Astrocyte (in vitro differentiated cells and primary cell): ENCODE results near the gene UBE2F. TPM values are rescaled to one million over a fixed set of nuclear protein-coding genes. Genes with fewer than 3 reads are reported as not detected.
A peak's percentile ranks its signal among the peaks of the same experiment; 100 is the strongest.

ENCODE experiments used
- DNase-seq: peaks from one replicate; pipeline ENCODE4 v3.0.0-alpha.2; 2010; ENCODE audit warnings: low read depth
- FAIRE-seq: peaks from 2 replicates; lab custom pipeline; 2011; peaks lifted over from hg19 to GRCh38; lab: Jason Lieb, UNC
- H2AFZ ChIP-seq: 2 replicates; pipeline ENCODE4 v1.6.0; 2012; ENCODE audit warnings: low read depth, low read length, inconsistent platforms
- H3K27ac ChIP-seq: 2 replicates; pipeline ENCODE4 v1.5.1; 2011; ENCODE audit warnings: low read depth, low read length, inconsistent platforms
- H3K27me3 ChIP-seq: 2 replicates; pipeline ENCODE4 v1.6.0; 2011; ENCODE audit warnings: low read length, inconsistent platforms; ENCODE audit not compliant: insufficient read depth
- H3K36me3 ChIP-seq: 2 replicates; pipeline ENCODE4 v1.5.1; 2011; ENCODE audit warnings: low read length, inconsistent platforms; ENCODE audit not compliant: insufficient read depth
- H3K4me1 ChIP-seq: 2 replicates; pipeline ENCODE4 v1.5.1; 2011; ENCODE audit warnings: low read length, inconsistent platforms; ENCODE audit not compliant: insufficient read depth
- H3K4me2 ChIP-seq: 2 replicates; pipeline ENCODE4 v1.6.0; 2012; ENCODE audit warnings: low read length, inconsistent platforms
- H3K4me3 ChIP-seq: 2 replicates; pipeline ENCODE4 v1.5.1; 2011; ENCODE audit warnings: low read depth, mild to moderate bottlenecking, low read length, inconsistent platforms; ENCODE audit not compliant: insufficient read depth
- H3K79me2 ChIP-seq: 2 replicates; pipeline ENCODE4 v1.6.0; 2012; ENCODE audit warnings: mild to moderate bottlenecking, low read length, inconsistent platforms; ENCODE audit not compliant: insufficient read depth
- H3K9ac ChIP-seq: 2 replicates; pipeline ENCODE4 v1.6.0; 2012; ENCODE audit warnings: mild to moderate bottlenecking, low read length, inconsistent platforms
- H3K9me3 ChIP-seq: 2 replicates; pipeline ENCODE4 v1.5.1; 2012; ENCODE audit warnings: low read depth, mild to moderate bottlenecking, low read length, inconsistent platforms; ENCODE audit not compliant: insufficient read depth
- H4K20me1 ChIP-seq: 2 replicates; pipeline ENCODE4 v1.6.0; 2012; ENCODE audit warnings: low read length, inconsistent platforms; ENCODE audit not compliant: insufficient read depth
- H3K27ac Mint-ChIP-seq: one replicate; pipeline ENCODE4 v1.8.0; 2021; ENCODE audit warnings: mild to moderate bottlenecking, mixed read lengths; ENCODE audit not compliant: unreplicated experiment
- H3K27me3 Mint-ChIP-seq: one replicate; pipeline ENCODE4 v1.8.0; 2021; ENCODE audit warnings: low read depth, mixed read lengths; ENCODE audit not compliant: unreplicated experiment
- H3K36me3 Mint-ChIP-seq: one replicate; pipeline ENCODE4 v1.8.0; 2021; ENCODE audit warnings: low read depth, mixed read lengths; ENCODE audit not compliant: unreplicated experiment
- H3K4me1 Mint-ChIP-seq: one replicate; pipeline ENCODE4 v1.8.0; 2021; ENCODE audit warnings: low read depth, mixed read lengths; ENCODE audit not compliant: unreplicated experiment
- H3K4me3 Mint-ChIP-seq: one replicate; pipeline ENCODE4 v1.8.0; 2021; ENCODE audit warnings: mild to moderate bottlenecking, moderate library complexity, mixed read lengths; ENCODE audit not compliant: unreplicated experiment
- H3K9me3 Mint-ChIP-seq: one replicate; pipeline ENCODE4 v1.8.0; 2021; ENCODE audit warnings: mild to moderate bottlenecking, mixed read lengths; ENCODE audit not compliant: unreplicated experiment
- EZH2 ChIP-seq: IDR thresholded peaks from 2 replicates; pipeline ENCODE4 v1.6.1; 2012; ENCODE audit warnings: mild to moderate bottlenecking, low read length, inconsistent platforms; ENCODE audit not compliant: insufficient read depth
- total RNA-seq: library from RNA; stranded (reverse); gene quantifications from 2 replicates; pipeline ENCODE4 v1.2.1, GENCODE V29; 2021
- TF ChIP-seq, protein P1 (sequence below): IDR thresholded peaks from 2 replicates; pipeline ENCODE4 v1.5.1; 2011; ENCODE audit warnings: low read depth, mild to moderate bottlenecking, inconsistent platforms, low read length, moderate library complexity; ENCODE audit not compliant: insufficient read depth

UBE2F gene
- total RNA-seq, 1 donor from 2014 or later, result 67.1 TPM

DNA sequence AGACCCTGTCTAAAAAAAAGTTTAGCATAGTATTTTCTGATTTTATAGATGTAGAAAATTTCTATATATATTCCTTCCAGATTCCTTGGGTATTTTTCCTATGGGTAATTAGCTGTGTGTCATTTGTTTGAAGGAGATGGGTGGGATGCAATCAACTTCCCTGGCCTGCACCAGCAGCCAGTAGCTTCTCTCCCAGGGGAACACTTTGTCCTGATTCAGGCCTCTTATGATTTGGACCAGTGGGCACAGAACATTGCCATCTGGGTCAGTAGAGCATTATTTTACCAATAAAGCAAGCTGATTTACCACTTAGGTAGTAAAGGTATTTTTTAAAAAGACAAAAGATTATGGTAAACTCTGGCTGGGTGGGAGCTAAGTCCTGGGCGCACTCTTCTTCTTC lies 26.9 kb downstream of the UBE2F start:
- Histone ChIP-seq H3K27me3 (no peaks in the 10 kb centered on the region), H3K4me2 (no peak overlapping the region), H3K36me3 (peaks cover 3% of the 10 kb centered on the region), H3K9me3 (no peaks in the 10 kb centered on the region), H3K4me1 (no peaks in the 10 kb centered on the region), H2AFZ (no peak overlapping the region), H4K20me1 (peaks cover 9% of the 10 kb centered on the region), H3K4me3 (no peak overlapping the region), H3K9ac (no peak overlapping the region), H3K27ac (no peak overlapping the region), H3K79me2 (no peaks in the 10 kb centered on the region)
- H3K4me1 Mint-ChIP-seq, result peaks cover 8% of the 10 kb centered on the region
- no peaks in the 10 kb centered on the region for H3K27me3 Mint-ChIP-seq
- no peak overlapping the region for H3K4me3 Mint-ChIP-seq
- DNase-seq (no peak), FAIRE-seq (no peak)
- H3K9me3 Mint-ChIP-seq, result no peaks in the 10 kb centered on the region
- TF ChIP-seq EZH2, result no peak
- TF ChIP-seq, protein P1, sequence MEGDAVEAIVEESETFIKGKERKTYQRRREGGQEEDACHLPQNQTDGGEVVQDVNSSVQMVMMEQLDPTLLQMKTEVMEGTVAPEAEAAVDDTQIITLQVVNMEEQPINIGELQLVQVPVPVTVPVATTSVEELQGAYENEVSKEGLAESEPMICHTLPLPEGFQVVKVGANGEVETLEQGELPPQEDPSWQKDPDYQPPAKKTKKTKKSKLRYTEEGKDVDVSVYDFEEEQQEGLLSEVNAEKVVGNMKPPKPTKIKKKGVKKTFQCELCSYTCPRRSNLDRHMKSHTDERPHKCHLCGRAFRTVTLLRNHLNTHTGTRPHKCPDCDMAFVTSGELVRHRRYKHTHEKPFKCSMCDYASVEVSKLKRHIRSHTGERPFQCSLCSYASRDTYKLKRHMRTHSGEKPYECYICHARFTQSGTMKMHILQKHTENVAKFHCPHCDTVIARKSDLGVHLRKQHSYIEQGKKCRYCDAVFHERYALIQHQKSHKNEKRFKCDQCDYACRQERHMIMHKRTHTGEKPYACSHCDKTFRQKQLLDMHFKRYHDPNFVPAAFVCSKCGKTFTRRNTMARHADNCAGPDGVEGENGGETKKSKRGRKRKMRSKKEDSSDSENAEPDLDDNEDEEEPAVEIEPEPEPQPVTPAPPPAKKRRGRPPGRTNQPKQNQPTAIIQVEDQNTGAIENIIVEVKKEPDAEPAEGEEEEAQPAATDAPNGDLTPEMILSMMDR, result no peak
- H3K27ac Mint-ChIP-seq, result no peak overlapping the region
- peaks cover 17% of the 10 kb centered on the region for H3K36me3 Mint-ChIP-seq

GRCh38 chr2:237995036-237995435 lies 28.2 kb downstream of the UBE2F start:
- FAIRE-seq (no peak), DNase-seq (no peak)
- H2AFZ ChIP-seq, result no peak overlapping the region
- H3K4me1 ChIP-seq, result no peaks in the 10 kb centered on the region
- Mint-ChIP-seq H3K9me3 (peaks cover 4% of the 10 kb centered on the region), H3K4me3 (no peak overlapping the region), H3K4me1 (peaks cover 9% of the 10 kb centered on the region), H3K27ac (no peak overlapping the region), H3K27me3 (no peaks in the 10 kb centered on the region), H3K36me3 (peaks cover 16% of the 10 kb centered on the region)
- no peak overlapping the region for H3K4me3 ChIP-seq
- H3K9me3 ChIP-seq, result no peaks in the 10 kb centered on the region
- H3K27ac ChIP-seq, result no peak overlapping the region
- TF ChIP-seq, protein P1, result no peak
- H4K20me1 ChIP-seq, result peaks cover 10% of the 10 kb centered on the region
- H3K4me2 ChIP-seq, result no peak overlapping the region
- H3K27me3 ChIP-seq, result no peaks in the 10 kb centered on the region
- H3K79me2 ChIP-seq, result peaks cover 5% of the 10 kb centered on the region
- no peak overlapping the region for H3K9ac ChIP-seq
- peaks cover 5% of the 10 kb centered on the region for H3K36me3 ChIP-seq

GRCh38 chr2:237996021-237996593 lies 29.3 kb downstream of the UBE2F start:
- H3K9me3 ChIP-seq, result no peaks in the 10 kb centered on the region
- no peak overlapping the region for H3K4me2 ChIP-seq
- TF ChIP-seq EZH2, result no peak
- TF ChIP-seq, protein P1, result no peak
- H4K20me1 ChIP-seq, result peaks cover 10% of the 10 kb centered on the region
- H3K79me2 ChIP-seq, result peaks cover 5% of the 10 kb centered on the region
- no peak overlapping the region for H3K4me3 Mint-ChIP-seq
- peaks cover 4% of the 10 kb centered on the region for H3K9me3 Mint-ChIP-seq
- H3K4me1 Mint-ChIP-seq, result peaks cover 9% of the 10 kb centered on the region
- no peak overlapping the region for H3K27ac Mint-ChIP-seq
- no peaks in the 10 kb centered on the region for H3K27me3 Mint-ChIP-seq
- no peak overlapping the region for H3K4me3 ChIP-seq
- H3K4me1 ChIP-seq, result no peaks in the 10 kb centered on the region
- no peak overlapping the region for H3K9ac ChIP-seq
- no peak overlapping the region for H3K27ac ChIP-seq
- peaks cover 19% of the 10 kb centered on the region for H3K36me3 Mint-ChIP-seq
- H3K36me3 ChIP-seq, result peaks cover 5% of the 10 kb centered on the region
- no peak overlapping the region for H2AFZ ChIP-seq
- DNase-seq (peak; percentile 63), FAIRE-seq (peak; percentile 82)
- H3K27me3 ChIP-seq, result no peaks in the 10 kb centered on the region
